Measurements from ENCODE around the gene TNFSF13B. TPM values are rescaled to one million over a fixed set of nuclear protein-coding genes. Genes with fewer than 3 reads are reported as not detected.
A peak's percentile ranks its signal among the peaks of the same experiment; 100 is the strongest.

Gene TNFSF13B
- total RNA-seq, 1 experiment from 2014 or later = 9.2 TPM

GRCh38 chr13:108325863-108326262 is 56.3 kb downstream of the TNFSF13B start:
- ChIA-PET CTCF (no interaction called here), POLR2A (ENCODE audit: low non-redundant PET) (no interaction called here)
- Histone ChIP-seq H3K9me3 (ENCODE audit: low read depth, low read length, poor library complexity, severe bottlenecking) (no peaks in the 10 kb centered on the region), H3K27me3 (replicated peaks; ENCODE audit: insufficient read depth, low read depth, low read length, poor library complexity) (no peaks in the 10 kb centered on the region), H3K4me1 (ENCODE audit: insufficient read depth, low read length, poor library complexity, severe bottlenecking) (peaks cover 13% of the 10 kb centered on the region), H3K36me3 (ENCODE audit: insufficient read depth, low read length, poor library complexity, severe bottlenecking) (no peaks in the 10 kb centered on the region), H3K27ac (ENCODE audit: low read depth, low read length, poor library complexity, severe bottlenecking) (no peak overlapping the region), H3K4me3 (ENCODE audit: low read depth, low read length, poor library complexity, severe bottlenecking) (no peak overlapping the region)
- DNase-seq (ENCODE audit: low spot score) = no peak
- BruUV-seq (replicated peaks) = no TSS peak
- intact Hi-C loops (cut with micrococcal nuclease; ENCODE audit: unreplicated experiment) = no loop called here
- no peak for TF ChIP-seq CTCF (conservative IDR thresholded peaks at IDR 0.05; ENCODE audit: low read depth, low read length)
- TF ChIP-seq EZH2 (IDR thresholded peaks at IDR 0.05; ENCODE audit: borderline replicate concordance, low read depth, low read length, poor library complexity, severe bottlenecking) = no peak

- intact Hi-C loops (cut with micrococcal nuclease; ENCODE audit: unreplicated experiment) = no loop called here
- BruUV-seq (replicated peaks) = no TSS peak
- CTCF ChIA-PET = no interaction called here
Measured at GRCh38 chr13:108326309-108326708, 56.8 kb downstream of the TNFSF13B start.

GRCh38 chr13:108328848-108329247 is 59.3 kb downstream of the TNFSF13B start:
- Histone ChIP-seq H3K27me3 (replicated peaks; ENCODE audit: insufficient read depth, low read depth, low read length, poor library complexity) (no peaks in the 10 kb centered on the region), H3K36me3 (ENCODE audit: insufficient read depth, low read length, poor library complexity, severe bottlenecking) (no peaks in the 10 kb centered on the region), H3K9me3 (ENCODE audit: low read depth, low read length, poor library complexity, severe bottlenecking) (no peaks in the 10 kb centered on the region), H3K4me1 (ENCODE audit: insufficient read depth, low read length, poor library complexity, severe bottlenecking) (peaks cover 13% of the 10 kb centered on the region), H3K4me3 (ENCODE audit: low read depth, low read length, poor library complexity, severe bottlenecking) (no peak overlapping the region), H3K27ac (ENCODE audit: low read depth, low read length, poor library complexity, severe bottlenecking) (no peak overlapping the region)
- ChIA-PET POLR2A (ENCODE audit: low non-redundant PET) (no interaction called here), CTCF (no interaction called here)
- no TSS peak for BruUV-seq (replicated peaks)
- DNase-seq (ENCODE audit: low spot score) = no peak
- intact Hi-C loops (cut with micrococcal nuclease; ENCODE audit: unreplicated experiment) = no loop called here
- TF ChIP-seq CTCF (conservative IDR thresholded peaks at IDR 0.05; ENCODE audit: low read depth, low read length) (no peak), EZH2 (IDR thresholded peaks at IDR 0.05; ENCODE audit: borderline replicate concordance, low read depth, low read length, poor library complexity, severe bottlenecking) (no peak)

More at GRCh38 chr13:108326309-108326708, 56.8 kb downstream of the TNFSF13B start:
- Histone ChIP-seq H3K9me3 (ENCODE audit: low read depth, low read length, poor library complexity, severe bottlenecking) (no peaks in the 10 kb centered on the region), H3K27me3 (replicated peaks; ENCODE audit: insufficient read depth, low read depth, low read length, poor library complexity) (no peaks in the 10 kb centered on the region), H3K36me3 (ENCODE audit: insufficient read depth, low read length, poor library complexity, severe bottlenecking) (no peaks in the 10 kb centered on the region), H3K4me3 (ENCODE audit: low read depth, low read length, poor library complexity, severe bottlenecking) (no peak overlapping the region), H3K4me1 (ENCODE audit: insufficient read depth, low read length, poor library complexity, severe bottlenecking) (peaks cover 13% of the 10 kb centered on the region), H3K27ac (ENCODE audit: low read depth, low read length, poor library complexity, severe bottlenecking) (no peak overlapping the region)
- POLR2A ChIA-PET (ENCODE audit: low non-redundant PET) = no interaction called here
- peak; percentile 21 for DNase-seq (ENCODE audit: low spot score)
- no peak for TF ChIP-seq CTCF (conservative IDR thresholded peaks at IDR 0.05; ENCODE audit: low read depth, low read length)
